ENCODE results near the gene PRKAR2B.
A peak's percentile ranks its signal among the peaks of the same experiment; 100 is the strongest.

Gene PRKAR2B

DNA sequence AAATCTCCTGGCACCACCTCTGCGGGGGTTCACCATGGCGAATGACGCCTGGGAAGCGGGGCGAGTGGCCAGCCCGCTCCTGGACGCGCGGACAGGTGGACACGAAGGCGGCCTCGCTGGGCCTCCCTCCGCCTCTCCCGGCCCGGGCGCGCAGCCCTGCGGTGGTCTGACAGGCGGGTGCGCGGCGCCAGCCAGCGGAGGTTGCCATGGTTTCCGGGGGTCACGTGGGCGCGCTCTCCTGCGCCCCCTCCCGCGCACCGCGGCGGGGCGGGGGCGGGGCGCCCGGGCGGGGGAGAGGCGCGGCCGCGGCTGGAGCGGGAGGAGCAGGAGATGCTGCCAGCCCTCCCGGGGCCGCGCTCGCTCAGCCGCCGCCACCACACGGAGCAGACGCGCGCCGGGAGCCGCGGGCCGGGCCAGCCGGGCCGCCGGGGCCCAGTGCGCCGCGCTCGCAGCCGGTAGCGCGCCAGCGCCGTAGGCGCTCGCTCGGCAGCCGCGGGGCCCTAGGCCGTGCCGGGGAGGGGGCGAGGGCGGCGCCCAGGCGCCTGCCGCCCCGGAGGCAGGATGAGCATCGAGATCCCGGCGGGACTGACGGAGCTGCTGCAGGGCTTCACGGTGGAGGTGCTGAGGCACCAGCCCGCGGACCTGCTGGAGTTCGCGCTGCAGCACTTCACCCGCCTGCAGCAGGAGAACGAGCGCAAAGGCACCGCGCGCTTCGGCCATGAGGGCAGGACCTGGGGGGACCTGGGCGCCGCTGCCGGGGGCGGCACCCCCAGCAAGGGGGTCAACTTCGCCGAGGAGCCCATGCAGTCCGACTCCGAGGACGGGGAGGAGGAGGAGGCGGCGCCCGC is at the start of gene PRKAR2B:
PRKAR2B (plus strand) TSS at position 359 of the 848 bp plus-strand sequence; CDS start at position 562, 203 bp downstream.
- peak; percentile 79 for DNase-seq

DNA sequence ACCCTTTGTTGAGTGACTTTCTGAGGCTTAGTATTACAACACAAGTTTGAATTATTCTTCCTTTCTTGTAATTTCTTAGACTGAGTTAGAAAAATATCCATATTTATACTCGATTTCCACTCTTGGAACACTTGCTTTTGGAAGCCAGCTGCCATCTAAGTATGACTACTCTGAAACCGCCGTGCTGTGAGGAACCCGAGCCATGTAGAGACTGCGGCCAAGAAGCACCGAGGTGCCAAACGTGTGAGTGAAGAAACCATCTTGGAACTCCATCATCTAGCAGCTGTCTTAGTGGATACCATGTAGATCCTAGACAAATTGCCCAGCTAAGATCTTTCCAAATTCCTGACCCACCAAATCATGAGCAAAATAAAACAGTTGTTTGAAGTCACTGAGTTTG is 49.7 kb upstream of the PRKAR2B start:
- DNase-seq = no peak

DNA sequence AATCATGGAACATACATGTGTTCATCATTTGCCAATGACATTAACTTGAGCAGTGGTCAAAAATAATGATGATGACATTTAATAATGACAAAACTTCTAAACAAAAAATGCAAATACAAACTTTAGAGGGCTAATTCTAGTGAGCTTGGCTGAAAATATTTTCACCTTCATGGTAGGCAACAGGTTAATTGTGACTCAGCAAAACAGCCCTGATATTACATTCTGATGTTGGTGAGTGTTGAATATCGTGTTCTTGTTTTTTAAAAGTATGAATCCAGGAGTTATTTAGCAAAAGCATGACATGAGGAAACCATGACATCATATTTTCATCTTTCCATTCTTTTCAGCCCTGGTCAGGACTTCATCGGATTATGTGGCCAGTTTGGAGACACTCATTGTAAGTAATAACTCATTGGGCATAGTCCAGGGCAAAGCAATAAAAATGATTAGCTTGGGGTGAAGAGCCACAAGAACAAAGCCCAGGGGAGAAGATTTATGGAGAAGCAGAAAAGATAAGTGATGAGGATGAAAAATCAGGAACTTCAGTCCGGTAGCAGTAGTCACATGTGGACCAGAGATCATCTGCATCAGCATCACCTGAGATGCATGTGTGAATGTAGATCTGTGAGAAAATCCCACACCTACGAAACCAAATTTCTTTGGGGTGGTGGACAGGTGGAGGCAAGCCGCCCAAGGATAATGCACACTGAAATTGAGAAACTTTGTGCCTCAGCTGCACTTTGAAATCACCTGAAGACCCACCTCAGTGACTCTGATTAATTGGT is 46.8 kb upstream of the PRKAR2B start:
- no peak for DNase-seq

DNA sequence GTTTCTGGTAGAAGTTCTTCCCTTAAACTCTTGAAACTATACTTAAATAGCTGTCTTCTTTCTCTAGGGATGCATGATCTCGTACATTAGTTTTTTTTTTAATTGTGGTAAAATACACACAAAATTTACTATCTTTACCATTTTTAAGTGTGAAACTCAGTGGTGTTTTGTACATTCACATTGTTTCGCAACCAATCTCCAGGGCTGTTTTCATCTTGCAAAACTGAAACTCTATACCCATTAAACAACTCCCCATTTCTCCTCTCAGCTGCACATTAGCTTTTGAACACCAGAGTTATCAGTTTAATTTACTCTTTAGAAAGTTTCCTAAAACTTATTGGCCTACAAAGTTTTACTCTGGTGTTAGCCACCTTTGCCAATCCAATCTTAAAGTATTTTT is 45.5 kb upstream of the PRKAR2B start:
- DNase-seq = no peak

DNA sequence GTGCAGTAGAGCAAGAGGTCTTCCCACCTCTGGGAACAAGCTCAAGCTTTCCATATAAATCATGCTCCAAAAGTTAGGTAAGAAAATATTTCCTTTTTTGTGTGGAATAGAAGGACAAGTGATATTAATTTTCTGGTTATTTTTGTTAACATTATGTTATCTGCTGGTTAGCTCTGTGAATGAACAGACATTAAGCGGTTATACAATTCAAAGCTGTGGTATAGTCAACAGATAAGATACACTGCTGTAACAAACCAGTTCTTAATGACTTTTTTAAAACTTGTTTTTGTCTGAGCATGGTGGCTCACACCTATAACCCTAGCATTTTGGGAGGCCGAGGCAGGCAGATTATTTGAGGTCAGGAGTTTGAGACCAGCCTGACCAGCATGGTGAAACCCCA is 43.0 kb upstream of the PRKAR2B start:
- no peak for DNase-seq

DNA sequence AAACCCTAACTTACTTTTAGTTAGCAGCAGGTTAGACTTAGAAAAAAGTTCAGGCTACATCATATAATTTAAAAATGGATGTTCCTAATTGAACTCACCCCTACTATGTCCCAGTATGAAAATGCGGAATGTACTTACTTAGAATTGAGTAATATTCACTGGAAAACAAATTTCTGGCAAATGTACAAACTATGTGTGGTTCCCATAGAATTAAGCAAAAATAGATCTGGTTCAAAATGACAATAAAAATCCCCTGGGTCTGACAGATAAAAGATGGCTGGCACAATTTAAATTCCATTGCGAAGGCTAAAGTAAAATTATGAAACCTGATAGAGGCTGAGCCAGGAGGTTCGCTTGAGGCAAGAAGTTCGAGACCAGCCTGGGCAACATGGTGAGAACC is 42.4 kb upstream of the PRKAR2B start:
- DNase-seq = no peak

DNA sequence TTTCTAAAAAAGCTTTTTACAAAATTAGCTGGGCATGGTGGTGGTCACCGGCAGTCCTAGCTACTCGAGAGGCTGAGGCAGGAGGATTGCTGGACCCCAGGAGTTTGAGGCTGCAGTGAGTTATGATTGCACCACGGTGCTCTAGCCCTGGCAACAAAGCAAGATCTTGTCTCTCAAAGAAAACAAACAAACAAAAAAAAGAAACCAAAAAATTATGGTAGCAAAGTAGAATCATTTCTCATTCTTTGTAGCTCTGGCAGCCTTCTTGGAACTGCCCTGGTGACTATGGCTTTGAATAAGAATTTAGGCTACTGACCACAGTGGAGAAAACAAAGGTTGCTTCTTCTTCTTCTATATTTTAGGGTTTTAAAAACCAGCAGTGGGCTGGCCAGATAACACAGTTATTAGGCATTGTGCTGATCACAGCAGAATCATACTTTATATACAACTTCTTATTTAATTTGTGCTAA is 41.9 kb upstream of the PRKAR2B start:
- DNase-seq = no peak

DNA sequence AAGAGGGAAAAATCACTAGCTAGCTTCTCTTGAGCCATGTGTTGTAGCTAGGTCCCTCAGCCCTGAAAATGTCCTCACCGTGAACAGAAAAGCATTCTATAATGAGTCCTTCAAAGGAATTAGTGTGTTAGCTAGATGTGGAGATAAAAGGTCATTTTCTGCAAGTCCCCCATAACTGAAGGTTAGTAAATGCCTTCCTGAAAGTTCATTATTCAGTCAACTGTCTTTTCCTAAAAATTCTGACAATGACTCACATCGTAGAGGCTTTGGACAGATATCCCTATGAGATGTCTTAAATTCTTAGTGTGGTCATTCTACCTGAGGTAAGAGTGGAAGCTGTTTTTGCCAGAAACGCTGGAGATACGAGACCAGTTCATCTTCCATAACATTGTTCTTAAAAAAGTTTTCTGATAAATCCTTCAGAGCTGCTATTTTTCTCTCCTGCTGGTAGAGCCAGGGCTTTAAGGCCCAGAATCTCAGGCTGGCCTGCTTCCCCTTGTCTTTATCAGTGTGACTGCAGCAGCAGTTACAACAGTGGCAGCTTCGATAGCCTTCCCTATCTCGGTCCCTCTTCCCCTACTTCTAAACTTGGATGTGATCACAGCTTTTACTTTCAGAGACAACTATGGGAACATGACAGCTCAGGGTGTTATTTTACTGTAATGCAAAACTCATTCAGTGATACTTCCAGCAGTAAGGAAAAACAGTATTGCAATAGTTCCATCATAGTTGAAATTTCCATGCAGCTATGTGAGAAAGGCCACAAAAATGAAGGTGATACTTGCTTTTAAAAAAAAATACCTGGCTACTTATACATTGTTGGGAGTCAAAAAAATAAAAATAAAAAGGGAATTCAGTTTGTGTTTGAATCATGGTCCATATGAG is 37.3 kb upstream of the PRKAR2B start:
- DNase-seq = no peak

DNA sequence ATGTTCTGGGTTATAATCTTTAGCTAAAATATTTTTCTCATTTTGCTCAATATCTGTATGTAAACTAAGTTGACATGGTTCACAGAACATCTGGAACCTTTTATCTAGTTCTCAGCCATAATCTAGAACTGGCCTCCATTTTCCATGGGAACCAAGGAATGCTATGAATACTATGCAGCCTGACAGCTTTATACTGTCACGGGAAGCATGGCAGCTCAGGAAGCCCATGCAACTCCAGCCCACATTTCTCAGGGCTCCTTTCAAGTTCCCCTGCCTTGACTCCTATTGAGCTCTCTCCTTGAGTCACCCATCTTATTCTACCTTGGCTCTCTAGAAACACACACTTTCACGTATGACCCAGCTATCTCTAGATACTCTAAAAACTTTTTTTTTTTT is 36.6 kb upstream of the PRKAR2B start:
- no peak for DNase-seq

DNA sequence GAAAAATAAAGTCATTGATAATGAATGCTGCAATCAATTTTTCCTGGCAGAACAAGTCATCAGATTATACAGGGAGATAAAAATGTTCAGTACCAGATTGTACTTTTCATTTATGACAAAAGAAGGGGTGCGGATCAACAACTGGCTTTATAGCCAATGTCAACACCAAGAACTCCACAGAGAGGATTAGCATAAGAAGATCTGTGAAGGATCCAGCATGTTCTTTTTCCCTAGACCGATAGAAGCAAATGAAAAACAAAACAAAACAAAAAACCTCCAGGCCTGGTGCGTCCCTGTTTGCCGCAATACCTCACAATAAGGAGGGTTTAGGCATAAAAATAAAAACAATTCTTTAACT is 34.7 kb upstream of the PRKAR2B start:
- no peak for DNase-seq

DNA sequence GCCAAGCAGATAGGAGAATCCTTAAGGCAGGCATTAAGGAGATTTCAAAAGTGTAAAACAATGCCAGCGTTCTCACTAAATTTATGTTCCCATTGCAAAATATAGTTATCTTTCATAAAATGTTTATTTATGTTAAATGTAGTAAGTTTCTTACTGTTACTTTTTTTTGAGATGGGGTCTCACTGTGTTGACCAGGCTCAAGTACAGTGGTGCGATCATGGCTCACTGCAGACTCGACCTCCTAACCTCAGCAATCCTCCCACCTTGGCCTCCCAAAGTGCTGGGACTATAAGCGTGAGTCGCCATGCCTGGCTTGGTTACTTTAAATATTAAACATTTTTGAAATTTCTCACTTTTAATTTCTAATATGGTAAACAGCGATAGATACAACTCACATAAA is 31.8 kb upstream of the PRKAR2B start:
- no peak for DNase-seq

DNA sequence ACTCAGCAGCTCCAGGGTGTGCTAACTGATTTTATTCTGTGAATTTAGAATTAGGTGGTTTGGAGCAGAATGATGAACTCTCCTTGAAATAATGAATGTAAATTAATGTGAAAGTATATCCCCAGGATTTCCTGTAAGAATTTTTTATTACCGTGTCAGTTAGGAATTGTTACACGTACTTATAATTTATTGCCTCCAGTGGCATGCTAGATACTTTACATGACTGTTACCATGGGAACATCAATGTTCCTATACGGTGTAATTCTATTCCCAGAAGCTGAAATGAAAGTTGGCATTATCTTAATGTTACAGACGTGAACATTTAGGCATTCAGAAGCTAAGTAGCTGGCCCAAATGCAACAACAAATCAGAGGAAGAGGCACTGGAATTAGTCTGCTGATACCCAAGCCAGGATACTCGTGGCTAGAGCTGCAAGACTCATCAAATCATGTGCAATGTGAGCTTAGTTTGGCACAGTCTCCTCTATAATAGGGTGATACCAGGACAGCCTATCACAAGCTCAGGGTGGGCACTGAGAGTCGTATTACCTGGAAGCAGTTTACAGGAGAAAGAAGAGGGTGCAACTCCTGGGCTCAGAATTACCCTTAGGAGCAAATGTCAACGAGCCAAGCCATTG is 30.0 kb upstream of the PRKAR2B start:
- peak; percentile 44 for DNase-seq

DNA sequence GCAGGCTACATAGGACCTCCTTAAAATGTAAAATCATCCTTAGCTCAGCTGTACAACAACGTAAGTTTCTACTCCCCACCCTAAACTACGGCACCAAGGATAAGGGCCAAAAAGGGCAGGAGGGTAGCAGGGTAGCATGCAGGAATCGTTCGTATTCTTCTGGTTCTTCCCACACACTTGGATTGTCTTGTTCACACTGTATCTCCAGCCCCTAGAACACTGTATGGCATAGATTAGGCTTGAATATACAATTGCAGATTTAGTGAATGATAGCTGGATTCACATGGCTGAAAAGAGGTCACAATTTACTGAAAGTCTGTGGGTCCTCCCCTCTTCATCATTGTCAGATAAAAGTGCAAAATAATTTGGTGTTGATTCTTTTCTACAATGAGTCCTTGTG is 28.2 kb upstream of the PRKAR2B start:
- no peak for DNase-seq

DNA sequence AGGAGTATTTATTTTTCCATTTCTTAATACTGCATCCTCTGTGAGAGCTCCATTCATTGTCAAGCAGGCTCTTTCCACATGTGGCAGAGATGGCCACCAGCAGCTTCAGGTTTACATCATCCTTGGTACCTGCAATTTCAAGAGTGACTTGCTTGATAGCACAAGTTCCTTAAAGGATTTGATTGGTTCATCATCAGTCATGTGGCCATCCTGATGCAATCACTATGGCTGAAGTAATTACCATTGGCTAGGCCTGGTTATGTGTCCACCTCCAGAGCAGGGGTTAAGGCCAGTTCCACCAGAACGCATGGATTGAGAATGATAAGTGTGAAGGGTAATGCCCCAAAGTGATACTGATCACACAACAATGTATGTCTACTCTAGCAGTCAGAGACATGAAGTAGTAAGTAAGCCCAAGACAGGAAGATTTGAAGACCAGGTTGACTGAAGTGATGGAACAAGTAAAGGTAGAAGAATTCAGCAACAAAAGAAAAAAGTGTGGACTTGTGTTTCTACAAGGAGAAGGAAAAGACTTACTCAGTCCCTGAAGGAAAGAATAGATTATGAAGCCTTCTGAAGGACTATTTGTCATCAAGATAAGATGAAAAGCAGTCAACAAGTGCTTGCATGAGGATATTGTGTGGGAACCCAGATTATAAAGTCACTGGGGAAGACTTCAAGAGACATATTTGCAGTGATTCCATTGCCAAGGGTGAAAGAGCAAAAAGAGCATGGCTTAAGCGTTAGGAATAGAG is 26.4 kb upstream of the PRKAR2B start:
- no peak for DNase-seq

DNA sequence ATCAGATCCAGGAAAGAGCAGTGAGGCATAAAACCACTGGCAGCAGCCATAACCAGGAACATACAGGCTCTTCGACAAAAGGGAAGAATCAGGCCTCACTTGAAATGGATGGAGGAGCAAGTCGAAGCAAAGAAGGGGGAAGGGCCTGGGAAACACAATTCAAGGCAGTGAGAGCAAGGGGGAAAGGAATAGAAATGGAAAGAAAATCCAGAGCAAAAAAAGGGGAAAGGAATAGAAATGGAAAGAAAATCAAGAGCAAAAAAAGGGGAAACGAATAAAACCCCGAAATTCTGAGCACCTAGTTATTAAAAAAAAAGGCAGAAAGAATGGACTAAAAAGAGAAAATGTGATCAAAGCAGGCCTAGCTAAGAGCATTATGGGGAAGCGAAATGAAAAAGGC is 24.1 kb upstream of the PRKAR2B start:
- DNase-seq = no peak

DNA sequence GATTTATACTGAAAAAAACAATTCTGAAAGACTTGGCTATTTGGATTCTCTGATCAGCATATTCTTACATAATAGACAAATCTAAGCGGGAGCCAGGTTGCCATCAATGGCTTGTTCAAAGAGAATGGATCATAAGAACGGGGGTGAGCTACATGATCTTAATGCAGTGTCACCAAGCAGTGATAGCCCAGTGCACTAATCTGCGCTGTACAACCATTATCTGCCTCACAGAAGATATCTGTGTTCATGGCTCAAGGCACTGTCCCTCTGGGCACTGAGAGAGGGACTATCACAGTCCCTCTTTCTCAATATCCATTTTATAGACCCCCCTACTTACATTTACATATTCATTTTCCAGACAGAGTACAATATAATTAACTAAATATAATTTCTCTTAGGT is 22.9 kb upstream of the PRKAR2B start:
- DNase-seq = no peak

DNA sequence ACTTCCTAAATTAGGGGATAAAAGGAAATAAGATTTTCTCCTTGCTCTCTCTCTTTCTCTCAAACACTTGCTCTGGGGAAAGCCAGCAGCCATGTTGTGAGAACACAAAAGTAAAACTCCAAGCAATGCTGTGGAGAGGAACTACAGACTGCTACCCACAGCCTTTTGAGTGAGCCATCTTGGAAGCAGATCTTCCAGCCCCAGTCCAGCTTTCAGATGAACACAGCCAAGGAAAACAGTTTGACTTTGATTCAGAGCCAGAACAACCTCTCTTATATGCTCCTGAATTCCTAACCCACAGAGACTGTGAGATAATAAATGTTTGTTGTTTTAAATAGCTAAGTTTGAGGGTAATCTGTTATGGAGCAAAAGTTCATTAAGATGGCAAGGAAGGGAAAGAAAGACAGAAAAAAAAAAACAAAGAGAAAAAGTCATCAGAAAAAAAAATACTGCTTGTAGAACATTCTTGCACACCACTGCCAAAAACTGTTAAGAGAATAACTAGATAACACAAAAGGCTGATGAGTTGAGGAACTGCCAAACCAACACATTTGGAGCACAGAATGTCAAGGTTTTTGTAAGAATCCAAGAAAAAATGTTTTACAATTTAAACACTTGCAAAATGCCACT is 20.9 kb upstream of the PRKAR2B start:
- DNase-seq = no peak

DNA sequence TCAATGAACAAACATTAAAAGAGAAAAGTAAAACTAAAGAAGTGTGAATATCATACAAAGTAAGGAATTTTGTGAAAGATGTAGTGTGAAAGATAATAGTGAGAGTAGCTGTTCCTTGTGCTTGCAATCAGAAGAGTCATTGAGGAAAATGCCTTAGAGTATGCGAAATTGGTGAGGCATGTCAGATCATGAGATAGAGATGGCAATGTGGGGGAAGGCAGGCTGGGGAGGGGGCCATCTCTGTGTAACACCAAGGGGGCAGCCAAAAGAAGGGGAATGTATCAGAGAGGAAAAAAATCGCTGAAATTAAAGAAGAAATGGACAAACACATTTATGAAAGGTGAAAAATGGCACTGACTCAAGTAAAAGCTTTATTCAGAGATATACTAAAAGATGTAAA is 19.6 kb upstream of the PRKAR2B start:
- DNase-seq = no peak

DNA sequence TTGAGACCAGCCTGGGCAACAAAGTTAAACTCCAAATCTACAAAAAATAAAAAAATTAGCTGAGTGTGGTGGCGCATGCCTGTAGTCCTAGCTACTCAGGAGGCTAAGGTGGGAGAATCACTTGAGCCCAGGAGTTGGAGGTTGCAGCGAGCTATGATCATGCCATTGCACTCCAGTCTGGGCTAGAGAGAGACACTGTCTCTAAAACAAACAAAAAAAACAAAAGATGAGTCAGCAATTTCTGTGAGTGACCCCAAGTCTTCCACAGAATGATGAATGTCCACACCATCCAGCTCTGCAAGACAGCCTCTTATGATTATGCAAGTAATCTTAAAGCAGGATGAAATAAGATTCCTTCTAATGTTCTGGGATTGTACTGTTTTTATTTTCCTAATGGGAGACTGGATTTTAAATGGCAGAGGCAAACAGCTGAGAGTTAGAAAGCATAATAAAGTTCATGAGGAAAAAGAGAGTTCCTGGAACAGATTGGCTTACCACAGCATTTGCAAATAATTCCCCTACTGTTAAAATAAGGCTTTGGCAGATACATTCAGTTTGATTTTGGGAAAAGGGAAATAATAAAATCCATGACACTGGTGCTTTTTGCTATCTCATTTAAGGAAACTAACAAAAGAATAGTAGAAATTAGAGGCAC is 18.9 kb upstream of the PRKAR2B start:
- no peak for DNase-seq

DNA sequence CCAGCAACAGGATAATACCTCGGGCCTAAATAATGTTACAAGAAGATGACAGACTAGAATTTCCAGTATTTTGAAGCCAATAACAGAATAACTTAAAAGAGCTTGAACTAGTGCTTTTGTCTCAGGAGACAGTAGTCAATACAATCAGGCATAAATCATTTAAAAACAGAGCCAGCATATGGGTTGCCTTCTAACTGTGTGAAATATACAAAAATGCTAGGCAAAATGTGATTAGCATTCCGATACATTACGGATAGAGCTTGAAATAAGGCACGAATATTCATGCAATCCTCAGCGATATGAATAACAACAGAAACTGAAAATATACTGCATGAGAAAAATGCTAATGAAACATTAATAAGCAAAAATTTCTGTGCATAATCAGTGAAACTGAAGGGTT is 18.3 kb upstream of the PRKAR2B start:
- DNase-seq = no peak

DNA sequence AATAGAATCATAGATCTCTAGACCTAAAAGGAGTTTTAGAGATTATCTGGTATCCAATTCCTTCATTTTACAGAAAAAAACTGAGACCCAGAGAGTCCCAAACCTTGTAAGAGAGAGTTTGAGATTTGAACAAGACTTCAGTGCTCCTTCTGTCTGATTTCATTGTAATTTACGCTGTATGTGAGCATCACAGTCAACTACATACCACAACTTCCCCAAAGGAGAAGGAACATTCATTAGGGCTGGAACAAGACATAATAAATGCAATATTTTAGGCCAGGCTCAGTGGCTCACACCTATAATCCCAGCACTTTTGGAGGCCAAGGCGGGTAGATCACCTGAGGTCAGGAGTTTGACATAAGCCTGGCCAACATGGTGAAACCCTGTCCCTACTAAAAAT is 17.3 kb upstream of the PRKAR2B start:
- DNase-seq = no peak
